ENCODE measurements around the gene GSE1. TPM values are rescaled to one million over a fixed set of nuclear protein-coding genes. Genes with fewer than 3 reads are reported as not detected.

Gene GSE1
- total and polyA plus RNA-seq, 9 of the 15 experiments (the other 6 are each of a cell fraction or from before 2014, with no cell fraction given) = 12.2 to 244 (median 57.9) TPM

DNA sequence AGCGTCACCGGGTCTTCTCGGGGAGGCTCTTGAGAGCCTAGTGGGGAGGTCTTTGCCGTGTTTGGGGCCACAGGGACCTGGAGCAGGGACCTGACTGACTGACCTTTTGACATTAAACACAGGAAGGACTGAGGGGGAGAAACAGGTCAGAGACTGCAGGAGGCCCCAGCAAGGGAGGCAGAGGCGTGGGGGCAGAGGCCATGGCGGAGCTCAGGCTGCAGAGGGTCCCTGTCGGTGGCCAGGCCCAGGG, 41.6 kb upstream of the GSE1 start (continued):
- TF ChIP-seq RBFOX2 (IDR thresholded peaks at IDR 0.05; ENCODE audit: low read depth, low read length) = 0 out of 2 replicates have a peak, but pooled peaks have one; percentile 27
- no peak for TF ChIP-seq ZNF232 (CRISPR knock-in tag; IDR thresholded peaks at IDR 0.05)
- TF ChIP-seq TCF7L2 (IDR thresholded peaks at IDR 0.05; ENCODE audit: low read depth, low read length) = no peak
- 0 out of 2 replicates have a peak, but pooled peaks have one; percentile 12 for TF ChIP-seq BRD4 (IDR thresholded peaks at IDR 0.05)
- TF ChIP-seq, protein P1, sequence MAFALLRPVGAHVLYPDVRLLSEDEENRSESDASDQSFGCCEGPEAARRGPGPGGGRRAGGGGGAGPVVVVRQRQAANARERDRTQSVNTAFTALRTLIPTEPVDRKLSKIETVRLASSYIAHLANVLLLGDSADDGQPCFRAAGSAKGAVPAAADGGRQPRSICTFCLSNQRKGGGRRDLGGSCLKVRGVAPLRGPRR (CRISPR knock-in tag; IDR thresholded peaks at IDR 0.05) = no peak; the same call in 1 of the 2 replicates
- TF ChIP-seq ZNF224 (CRISPR knock-in tag; IDR thresholded peaks at IDR 0.05) = no peak
- TF ChIP-seq ZNF184 (CRISPR knock-in tag; IDR thresholded peaks at IDR 0.05) = no peak
- TF ChIP-seq ZNF174 (CRISPR knock-in tag; IDR thresholded peaks at IDR 0.05) = no peak
- TF ChIP-seq ZNF384 (IDR thresholded peaks at IDR 0.05; ENCODE audit: low read depth, low read length) = no peak
- no peak for TF ChIP-seq ETV1 (tag; conservative IDR thresholded peaks at IDR 0.05; ENCODE audit: low read depth)
- TF ChIP-seq, protein P2, sequence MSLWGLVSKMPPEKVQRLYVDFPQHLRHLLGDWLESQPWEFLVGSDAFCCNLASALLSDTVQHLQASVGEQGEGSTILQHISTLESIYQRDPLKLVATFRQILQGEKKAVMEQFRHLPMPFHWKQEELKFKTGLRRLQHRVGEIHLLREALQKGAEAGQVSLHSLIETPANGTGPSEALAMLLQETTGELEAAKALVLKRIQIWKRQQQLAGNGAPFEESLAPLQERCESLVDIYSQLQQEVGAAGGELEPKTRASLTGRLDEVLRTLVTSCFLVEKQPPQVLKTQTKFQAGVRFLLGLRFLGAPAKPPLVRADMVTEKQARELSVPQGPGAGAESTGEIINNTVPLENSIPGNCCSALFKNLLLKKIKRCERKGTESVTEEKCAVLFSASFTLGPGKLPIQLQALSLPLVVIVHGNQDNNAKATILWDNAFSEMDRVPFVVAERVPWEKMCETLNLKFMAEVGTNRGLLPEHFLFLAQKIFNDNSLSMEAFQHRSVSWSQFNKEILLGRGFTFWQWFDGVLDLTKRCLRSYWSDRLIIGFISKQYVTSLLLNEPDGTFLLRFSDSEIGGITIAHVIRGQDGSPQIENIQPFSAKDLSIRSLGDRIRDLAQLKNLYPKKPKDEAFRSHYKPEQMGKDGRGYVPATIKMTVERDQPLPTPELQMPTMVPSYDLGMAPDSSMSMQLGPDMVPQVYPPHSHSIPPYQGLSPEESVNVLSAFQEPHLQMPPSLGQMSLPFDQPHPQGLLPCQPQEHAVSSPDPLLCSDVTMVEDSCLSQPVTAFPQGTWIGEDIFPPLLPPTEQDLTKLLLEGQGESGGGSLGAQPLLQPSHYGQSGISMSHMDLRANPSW (CRISPR knock-in tag; IDR thresholded peaks at IDR 0.05) = peak; percentile 37; the same call in 1 of the 2 replicates
- no peak for TF ChIP-seq ZFP36 (IDR thresholded peaks at IDR 0.05; ENCODE audit: low read depth, low read length, partially characterized antibody)
- TF ChIP-seq IRF1 (CRISPR knock-in tag; IDR thresholded peaks at IDR 0.05; ENCODE audit: borderline replicate concordance) = no peak
